Keratinocyte (primary cell): Measurements from ENCODE around the gene BSDC1. TPM values are rescaled to one million over a fixed set of nuclear protein-coding genes. Genes with fewer than 3 reads are reported as not detected.

Experiments used
- DNase-seq: peaks from one replicate; pipeline ENCODE4 v3.0.0-alpha.2; 2011; ENCODE audit warnings: low read depth, missing footprints, low spot score
- FAIRE-seq: peaks from 2 replicates; lab custom pipeline; 2011; peaks lifted over from hg19 to GRCh38; lab: Jason Lieb, UNC
- H2AFZ ChIP-seq: 2 replicates; pipeline ENCODE4 v1.6.0; 2012; ENCODE audit warnings: low read length, control low read depth, inconsistent platforms; ENCODE audit not compliant: control insufficient read depth
- H3K27ac ChIP-seq: 2 replicates; pipeline ENCODE4 v1.5.1; 2011; ENCODE audit warnings: low read length; ENCODE audit not compliant: control insufficient read depth, insufficient read depth
- H3K27me3 ChIP-seq: 3 replicates; pipeline ENCODE4 v1.6.0; 2011; ENCODE audit warnings: low read length; ENCODE audit not compliant: control insufficient read depth, insufficient read depth; ENCODE audit errors: extremely low read depth
- H3K36me3 ChIP-seq, 2 experiments: 2 replicates in 1 of 2; 3 replicates in 1 of 2; pipeline ENCODE4 v1.5.1; 2011; ENCODE audit warnings: low read length in 2 of 2, mild to moderate bottlenecking in 1 of 2; ENCODE audit not compliant: control insufficient read depth in 2 of 2, insufficient read depth in 2 of 2; ENCODE audit errors: extremely low read depth in 1 of 2
- H3K4me1 ChIP-seq: 3 replicates; pipeline ENCODE4 v1.5.1; 2011; ENCODE audit warnings: low read length; ENCODE audit not compliant: control insufficient read depth, insufficient read depth; ENCODE audit errors: extremely low read depth
- H3K4me2 ChIP-seq: 3 replicates; pipeline ENCODE4 v1.6.0; 2011; ENCODE audit warnings: low read depth, low read length; ENCODE audit not compliant: control insufficient read depth, insufficient read depth; ENCODE audit errors: extremely low read depth
- H3K4me3 ChIP-seq, 3 experiments: fragments of 200-600 bp in 1 of 3; sonication (generic) in 1 of 3; 2 replicates in 2 of 3; 3 replicates in 1 of 3; pipeline ENCODE4 v1.5.1; 2011 to 2016; ENCODE audit warnings: low read length in 3 of 3, mild to moderate bottlenecking in 3 of 3, control low read depth in 2 of 3, inconsistent platforms in 1 of 3, low read depth in 1 of 3, mixed read lengths in 1 of 3, mixed run types in 1 of 3, moderate library complexity in 1 of 3; ENCODE audit not compliant: control insufficient read depth in 2 of 3, insufficient read depth in 2 of 3; ENCODE audit errors: extremely low read depth in 1 of 3
- H3K79me2 ChIP-seq: 2 replicates; pipeline ENCODE4 v1.6.0; 2012; ENCODE audit warnings: low read length; ENCODE audit not compliant: control insufficient read depth, insufficient read depth
- H3K9ac ChIP-seq: 3 replicates; pipeline ENCODE4 v1.6.0; 2011; ENCODE audit warnings: low read length; ENCODE audit not compliant: control insufficient read depth, insufficient read depth; ENCODE audit errors: extremely low read depth
- H3K9me1 ChIP-seq: 3 replicates; pipeline ENCODE4 v1.6.0; 2011; ENCODE audit warnings: low read length; ENCODE audit not compliant: control insufficient read depth, insufficient read depth; ENCODE audit errors: extremely low read depth
- H3K9me3 ChIP-seq: 2 replicates; pipeline ENCODE4 v1.5.1; 2012; ENCODE audit warnings: low read depth, low read length; ENCODE audit not compliant: control insufficient read depth
- H4K20me1 ChIP-seq: 3 replicates; pipeline ENCODE4 v1.6.0; 2011; ENCODE audit warnings: low read length; ENCODE audit not compliant: control insufficient read depth, insufficient read depth; ENCODE audit errors: extremely low read depth
- EZH2 ChIP-seq: IDR thresholded peaks from one replicate; pipeline ENCODE4 v1.6.1; 2012; ENCODE audit warnings: inconsistent platforms, mild to moderate bottlenecking, low read length, moderate library complexity
- dilution Hi-C: fragments of 300-500 bp; cut with MboI; formaldehyde crosslinking; loops from one replicate; pipeline ENCODE4 v1.7.0; 2020; ENCODE audit warnings: low sequenced_read_pairs; ENCODE audit not compliant: extremely low pct_ligation_motif_present
- polyA plus RNA-seq, 5 experiments: library from polyadenylated mRNA; depleted of rRNA in 3 of 5; stranded (reverse) in 3 of 5; stranded (forward) in 1 of 5; unstranded in 1 of 5; fragments of >200 nt; gene quantifications; 1 replicate in 1 of 5; 2 replicates in 3 of 5; 3 replicates in 1 of 5; pipeline versions ENCODE4 v1.2.1 to v1.2.3, GENCODE V29; 2011 to 2012; ENCODE audit warnings: missing spikeins in 2 of 5, low read depth in 1 of 5, low replicate concordance in 1 of 5
- TF ChIP-seq, protein P1 (sequence below), 3 experiments: IDR thresholded peaks in 1 of 3; conservative IDR thresholded peaks in 1 of 3; optimal IDR thresholded peaks in 1 of 3; 2 replicates in 2 of 3; 3 replicates in 1 of 3; pipeline versions ENCODE3 to v1.5.1; 2011; ENCODE audit warnings: low read length in 3 of 3, mild to moderate bottlenecking in 3 of 3, moderate library complexity in 2 of 3, control low read depth in 1 of 3, inconsistent platforms in 1 of 3; ENCODE audit not compliant: insufficient read depth in 2 of 3; ENCODE audit errors: extremely low read depth in 1 of 3

The BSDC1 gene
- polyA plus RNA-seq, 1 donor (not counting 4 experiments of a cell fraction or from before 2014, with no cell fraction given), result 38.1 TPM

DNA sequence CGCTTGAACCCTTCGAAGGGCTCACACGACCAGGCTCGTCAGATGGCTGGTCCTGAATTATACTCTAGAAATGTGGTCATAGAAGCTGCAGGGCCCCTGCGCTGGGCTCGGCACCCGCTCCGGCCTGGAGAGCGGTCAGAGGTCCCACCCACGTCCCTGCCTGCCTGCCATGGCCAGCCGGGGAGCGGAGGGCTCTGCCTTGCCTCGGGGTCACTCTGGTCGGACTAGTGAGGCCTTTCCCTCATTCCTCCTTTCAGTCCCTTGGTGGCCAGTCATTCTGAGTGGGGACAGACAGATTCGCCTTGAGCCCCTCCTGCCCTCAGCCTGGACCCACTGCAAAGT lies 57.7 kb downstream of the BSDC1 start:
- Histone ChIP-seq H3K27ac (no peak overlapping the region), H3K4me2 (no peak overlapping the region), H4K20me1 (peaks cover 2% of the 10 kb centered on the region), H3K27me3 (peaks cover 14% of the 10 kb centered on the region), H3K9me3 (no peaks in the 10 kb centered on the region), H3K36me3 (peaks cover 6 to 11% of the 10 kb centered on the region in 2 experiments), H3K79me2 (no peaks in the 10 kb centered on the region), H3K4me3 (no peak overlapping the region), H3K9ac (no peak overlapping the region), H3K9me1 (no peaks in the 10 kb centered on the region), H2AFZ (no peak overlapping the region), H3K4me1 (peaks cover 34% of the 10 kb centered on the region)
- DNase-seq (no peak), FAIRE-seq (no peak)
- TF ChIP-seq, protein P1, sequence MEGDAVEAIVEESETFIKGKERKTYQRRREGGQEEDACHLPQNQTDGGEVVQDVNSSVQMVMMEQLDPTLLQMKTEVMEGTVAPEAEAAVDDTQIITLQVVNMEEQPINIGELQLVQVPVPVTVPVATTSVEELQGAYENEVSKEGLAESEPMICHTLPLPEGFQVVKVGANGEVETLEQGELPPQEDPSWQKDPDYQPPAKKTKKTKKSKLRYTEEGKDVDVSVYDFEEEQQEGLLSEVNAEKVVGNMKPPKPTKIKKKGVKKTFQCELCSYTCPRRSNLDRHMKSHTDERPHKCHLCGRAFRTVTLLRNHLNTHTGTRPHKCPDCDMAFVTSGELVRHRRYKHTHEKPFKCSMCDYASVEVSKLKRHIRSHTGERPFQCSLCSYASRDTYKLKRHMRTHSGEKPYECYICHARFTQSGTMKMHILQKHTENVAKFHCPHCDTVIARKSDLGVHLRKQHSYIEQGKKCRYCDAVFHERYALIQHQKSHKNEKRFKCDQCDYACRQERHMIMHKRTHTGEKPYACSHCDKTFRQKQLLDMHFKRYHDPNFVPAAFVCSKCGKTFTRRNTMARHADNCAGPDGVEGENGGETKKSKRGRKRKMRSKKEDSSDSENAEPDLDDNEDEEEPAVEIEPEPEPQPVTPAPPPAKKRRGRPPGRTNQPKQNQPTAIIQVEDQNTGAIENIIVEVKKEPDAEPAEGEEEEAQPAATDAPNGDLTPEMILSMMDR (optimal IDR thresholded peaks at IDR 0.05 in 1 of 3, IDR thresholded peaks at IDR 0.05 in 1 of 3, conservative IDR thresholded peaks at IDR 0.05 in 1 of 3; ENCODE audit: extremely low read depth in 1 of 3, insufficient read depth in 2 of 3, low read length in 3 of 3), result no peak
- no peak for TF ChIP-seq EZH2
- dilution Hi-C loops, result no loop called here

GRCh38 chr1:32335790-32336590 lies 58.3 kb downstream of the BSDC1 start, which contains the start of gene MARCKSL1:
Gene MARCKSL1 (minus strand): TSS chr1:32336233. CDS start chr1:32336033, 200 bp downstream.
- H3K9me1 ChIP-seq, result no peaks in the 10 kb centered on the region
- TF ChIP-seq, protein P1 (optimal IDR thresholded peaks at IDR 0.05 in 1 of 3, IDR thresholded peaks at IDR 0.05 in 1 of 3, conservative IDR thresholded peaks at IDR 0.05 in 1 of 3; ENCODE audit: extremely low read depth in 1 of 3, insufficient read depth in 2 of 3, low read length in 3 of 3), result no peak
- TF ChIP-seq EZH2, result no peak
- H3K36me3 ChIP-seq, result peaks cover 10 to 11% of the 10 kb centered on the region in 2 experiments
- H3K27me3 ChIP-seq, result peaks cover 14% of the 10 kb centered on the region
- H2AFZ ChIP-seq, result no peak within 1 kb of the TSS
- no peaks in the 10 kb centered on the region for H3K9me3 ChIP-seq
- H4K20me1 ChIP-seq, result peaks cover 2% of the 10 kb centered on the region
- H3K4me1 ChIP-seq, result peaks cover 33% of the 10 kb centered on the region
- dilution Hi-C loops, result no loop called here
- H3K9ac ChIP-seq, result peak within 1 kb of the TSS; percentile 58
- DNase-seq (no peak), FAIRE-seq (no peak)
- H3K79me2 ChIP-seq, result no peaks in the 10 kb centered on the region
- peak within 1 kb of the TSS; percentile 69 for H3K4me2 ChIP-seq
- peak within 1 kb of the TSS; percentile 42 to 62 (median 42) for H3K4me3 ChIP-seq
- H3K27ac ChIP-seq, result no peak within 1 kb of the TSS
